Chondrocyte (in vitro differentiated cells): ENCODE results near the gene CD276. TPM values are rescaled to one million over a fixed set of nuclear protein-coding genes. Genes with fewer than 3 reads are reported as not detected.

ENCODE experiments used
- DNase-seq: peaks from one replicate; pipeline ENCODE4 v3.0.0; 2021; ENCODE audit warnings: mixed read lengths, low spot score
- H3K27ac Mint-ChIP-seq: one replicate; pipeline ENCODE4 v1.8.0; 2021; ENCODE audit warnings: mild to moderate bottlenecking, moderate library complexity, mixed read lengths; ENCODE audit not compliant: unreplicated experiment
- H3K27me3 Mint-ChIP-seq: 2 replicates; pipeline ENCODE4 v1.8.0; 2021; ENCODE audit warnings: low read depth, mixed read lengths
- H3K36me3 Mint-ChIP-seq: 2 replicates; pipeline ENCODE4 v1.8.0; 2021; ENCODE audit warnings: low read depth, mixed read lengths
- H3K4me1 Mint-ChIP-seq: 2 replicates; pipeline ENCODE4 v1.8.0; 2021; ENCODE audit warnings: low read depth, mild to moderate bottlenecking, mixed read lengths
- H3K4me3 Mint-ChIP-seq: one replicate; pipeline ENCODE4 v1.8.0; 2021; ENCODE audit warnings: mild to moderate bottlenecking, moderate library complexity, mixed read lengths; ENCODE audit not compliant: unreplicated experiment
- H3K9me3 Mint-ChIP-seq: 2 replicates; pipeline ENCODE4 v1.8.0; 2021; ENCODE audit warnings: low read depth, mixed read lengths
- total RNA-seq: library from RNA; stranded (reverse); gene quantifications from 3 replicates; pipeline ENCODE4 v1.2.1, GENCODE V29; 2021
- TF ChIP-seq, protein P1 (sequence below): fragments of 200-600 bp; sonication (generic); IDR thresholded peaks from 2 replicates; pipeline ENCODE4 v1.5.0; 2021; ENCODE audit warnings: antibody characterized with exemption, mild to moderate bottlenecking, moderate library complexity

Gene CD276
- total RNA-seq, 1 donor from 2014 or later, result 196 TPM

- no peak for DNase-seq
- H3K4me1 Mint-ChIP-seq, result peaks cover 7% of the 10 kb centered on the region
- H3K9me3 Mint-ChIP-seq, result no peaks in the 10 kb centered on the region
- TF ChIP-seq, protein P1, sequence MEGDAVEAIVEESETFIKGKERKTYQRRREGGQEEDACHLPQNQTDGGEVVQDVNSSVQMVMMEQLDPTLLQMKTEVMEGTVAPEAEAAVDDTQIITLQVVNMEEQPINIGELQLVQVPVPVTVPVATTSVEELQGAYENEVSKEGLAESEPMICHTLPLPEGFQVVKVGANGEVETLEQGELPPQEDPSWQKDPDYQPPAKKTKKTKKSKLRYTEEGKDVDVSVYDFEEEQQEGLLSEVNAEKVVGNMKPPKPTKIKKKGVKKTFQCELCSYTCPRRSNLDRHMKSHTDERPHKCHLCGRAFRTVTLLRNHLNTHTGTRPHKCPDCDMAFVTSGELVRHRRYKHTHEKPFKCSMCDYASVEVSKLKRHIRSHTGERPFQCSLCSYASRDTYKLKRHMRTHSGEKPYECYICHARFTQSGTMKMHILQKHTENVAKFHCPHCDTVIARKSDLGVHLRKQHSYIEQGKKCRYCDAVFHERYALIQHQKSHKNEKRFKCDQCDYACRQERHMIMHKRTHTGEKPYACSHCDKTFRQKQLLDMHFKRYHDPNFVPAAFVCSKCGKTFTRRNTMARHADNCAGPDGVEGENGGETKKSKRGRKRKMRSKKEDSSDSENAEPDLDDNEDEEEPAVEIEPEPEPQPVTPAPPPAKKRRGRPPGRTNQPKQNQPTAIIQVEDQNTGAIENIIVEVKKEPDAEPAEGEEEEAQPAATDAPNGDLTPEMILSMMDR, result peak; percentile 91
- no peaks in the 10 kb centered on the region for H3K27me3 Mint-ChIP-seq
- H3K4me3 Mint-ChIP-seq, result no peak overlapping the region
- H3K27ac Mint-ChIP-seq, result no peak overlapping the region
- H3K36me3 Mint-ChIP-seq, result peaks cover 38% of the 10 kb centered on the region
Observed at GRCh38 chr15:73704869-73705645, 20.9 kb downstream of the CD276 start.

GRCh38 chr15:73708691-73709090, 24.5 kb downstream of the CD276 start:
- H3K4me3 Mint-ChIP-seq, result no peak overlapping the region
- H3K27me3 Mint-ChIP-seq, result no peaks in the 10 kb centered on the region
- DNase-seq, result no peak
- H3K9me3 Mint-ChIP-seq, result no peaks in the 10 kb centered on the region
- H3K36me3 Mint-ChIP-seq, result peaks cover 52% of the 10 kb centered on the region
- no peaks in the 10 kb centered on the region for H3K4me1 Mint-ChIP-seq
- H3K27ac Mint-ChIP-seq, result no peak overlapping the region
- TF ChIP-seq, protein P1, result no peak

- Mint-ChIP-seq H3K27me3 (no peaks in the 10 kb centered on the region), H3K27ac (no peak overlapping the region), H3K9me3 (no peaks in the 10 kb centered on the region), H3K36me3 (peaks cover 56% of the 10 kb centered on the region), H3K4me3 (no peak overlapping the region), H3K4me1 (no peaks in the 10 kb centered on the region)
- TF ChIP-seq, protein P1, result no peak
- DNase-seq, result no peak
Observed at GRCh38 chr15:73709241-73709640, 25.1 kb downstream of the CD276 start.

GRCh38 chr15:73709686-73710085, 25.5 kb downstream of the CD276 start:
- DNase-seq, result no peak
- Mint-ChIP-seq H3K27me3 (no peaks in the 10 kb centered on the region), H3K9me3 (no peaks in the 10 kb centered on the region), H3K36me3 (peaks cover 54% of the 10 kb centered on the region), H3K4me3 (no peak overlapping the region), H3K27ac (no peak overlapping the region), H3K4me1 (no peaks in the 10 kb centered on the region)
- TF ChIP-seq, protein P1, result no peak

- peaks cover 48% of the 10 kb centered on the region for H3K36me3 Mint-ChIP-seq
- no peak for DNase-seq
- no peaks in the 10 kb centered on the region for H3K27me3 Mint-ChIP-seq
- H3K9me3 Mint-ChIP-seq, result no peaks in the 10 kb centered on the region
- no peak overlapping the region for H3K27ac Mint-ChIP-seq
- H3K4me1 Mint-ChIP-seq, result no peaks in the 10 kb centered on the region
- TF ChIP-seq, protein P1, result no peak
- no peak overlapping the region for H3K4me3 Mint-ChIP-seq
Observed at GRCh38 chr15:73710321-73710720, 26.1 kb downstream of the CD276 start.
